Thyroid gland (tissue), 4 donors: ENCODE data around the gene DMRTB1. TPM values are rescaled to one million over a fixed set of nuclear protein-coding genes. Genes with fewer than 3 reads are reported as not detected.

Source experiments
- DNase-seq, 2 donors: peaks; one replicate each; pipeline ENCODE4 v3.0.0-alpha.2; 2019
- H3K27ac ChIP-seq, 3 donors: fragments of 200-600 bp; sonication (generic); 1 replicate in 2 of 3; 2 replicates in 1 of 3; pipeline ENCODE4 v1.5.1; 2016 to 2019; ENCODE audit warnings: mild to moderate bottlenecking in 1 of 3, moderate library complexity in 1 of 3
- H3K27me3 ChIP-seq: fragments of 200-600 bp; sonication (generic); one replicate; pipeline ENCODE4 v1.5.1; 2019
- H3K36me3 ChIP-seq, 2 donors: fragments of 200-600 bp; sonication (generic); one replicate each; pipeline ENCODE4 v1.5.1; 2016 to 2019
- H3K4me1 ChIP-seq, 2 donors: fragments of 200-600 bp; sonication (generic); one replicate each; pipeline ENCODE4 v1.5.1; 2017 to 2019
- H3K4me3 ChIP-seq, 3 donors: fragments of 200-600 bp; sonication (generic); replicated peaks in 1 of 3; 1 replicate in 2 of 3; 2 replicates in 1 of 3; pipeline ENCODE4 v1.5.1; 2016; ENCODE audit warnings: mild to moderate bottlenecking in 1 of 3
- H3K9me3 ChIP-seq: fragments of 200-600 bp; sonication (generic); one replicate; pipeline ENCODE4 v1.5.1; 2017
- CTCF ChIP-seq, 6 experiments: fragments of 200-600 bp in 3 of 6; fragments of 450-650 bp in 3 of 6; sonication (generic) in 3 of 6; IDR thresholded peaks; one replicate each; pipeline ENCODE4 v1.5.1; 2016 to 2019; ENCODE audit warnings: antibody characterized with exemption in 6 of 6, mild to moderate bottlenecking in 2 of 6, inconsistent platforms in 1 of 6, moderate library complexity in 1 of 6
- POLR2A ChIP-seq, 2 donors: fragments of 450-650 bp; IDR thresholded peaks; one replicate each; pipeline ENCODE4 v1.6.1; 2017; ENCODE audit warnings: antibody characterized with exemption in 2 of 2, mild to moderate bottlenecking in 2 of 2, moderate library complexity in 1 of 2
- WGBS, 2 donors: methylation state at CpG; one replicate each; pipeline ENCODE4 v1.1.5; 2017; 5-methylcytosine and 5-hydroxymethylcytosine counted together
- intact Hi-C: fragments of 100-400 bp; cut with DNase I; formaldehyde crosslinking; loops from one replicate; pipeline ENCODE4 v1.15.1; 2023
- total RNA-seq, 4 donors: library from RNA; depleted of rRNA; stranded (reverse); fragments of >200 nt; gene quantifications; one replicate each; pipeline ENCODE4 v1.2.3, GENCODE V29; 2016

The DMRTB1 gene
- total RNA-seq, 4 donors from 2014 or later = 0.27 TPM; not detected in 3

GRCh38 chr1:53484705-53485477, 25.7 kb downstream of the DMRTB1 start:
- 76 to 78% methylated on average over 12 to 14 of the region's 19 CpGs for WGBS, 2 donors
- Histone ChIP-seq H3K9me3 (no peaks in the 10 kb centered on the region), H3K4me1 (no peaks in the 10 kb centered on the region), H3K4me3 (no peak overlapping the region), H3K27ac (no peak overlapping the region), H3K27me3 (no peaks in the 10 kb centered on the region), H3K36me3 (no peaks in the 10 kb centered on the region)
- TF ChIP-seq POLR2A (IDR thresholded peaks at IDR 0.05) (no peak), CTCF (IDR thresholded peaks at IDR 0.05) (no peak)
- DNase-seq = no peak
- intact Hi-C loops = loop anchor here (2.0 to 5.0 kb wide), 2 partner anchors 197 to 268 kb away; no protein-coding TSS in a partner anchor

GRCh38 chr1:53485478-53486394, 26.5 kb downstream of the DMRTB1 start:
- intact Hi-C loops = loop anchor here (2.0 kb wide), 1 partner anchor 267 kb away; no protein-coding TSS in a partner anchor
- Histone ChIP-seq H3K4me3 (no peak overlapping the region), H3K36me3 (no peaks in the 10 kb centered on the region), H3K27me3 (no peaks in the 10 kb centered on the region), H3K27ac (no peak overlapping the region), H3K4me1 (no peaks in the 10 kb centered on the region), H3K9me3 (no peaks in the 10 kb centered on the region)
- TF ChIP-seq POLR2A (IDR thresholded peaks at IDR 0.05) = no peak
- TF ChIP-seq CTCF (IDR thresholded peaks at IDR 0.05) = peak; percentile 68 to 83 (median 80)
- DNase-seq = peak; percentile 83
- WGBS, 2 donors = 4 to 28% methylated on average over 15 to 18 of the region's 27 CpGs

- no peak overlapping the region for H3K27ac ChIP-seq
- H3K4me1 ChIP-seq = no peaks in the 10 kb centered on the region
- intact Hi-C loops = no loop called here
- no peaks in the 10 kb centered on the region for H3K27me3 ChIP-seq
- no peak for DNase-seq
- 75 to 82% methylated on average over 8 to 9 of the region's 9 CpGs for WGBS, 2 donors
- H3K36me3 ChIP-seq = no peaks in the 10 kb centered on the region
- no peak for TF ChIP-seq POLR2A (IDR thresholded peaks at IDR 0.05)
- no peak for TF ChIP-seq CTCF (IDR thresholded peaks at IDR 0.05)
- no peaks in the 10 kb centered on the region for H3K9me3 ChIP-seq
- no peak overlapping the region for H3K4me3 ChIP-seq
Measured at GRCh38 chr1:53486395-53487026, 27.3 kb downstream of the DMRTB1 start.

- Histone ChIP-seq H3K36me3 (no peaks in the 10 kb centered on the region), H3K4me1 (no peaks in the 10 kb centered on the region), H3K9me3 (no peaks in the 10 kb centered on the region), H3K4me3 (no peak overlapping the region), H3K27me3 (no peaks in the 10 kb centered on the region), H3K27ac (no peak overlapping the region)
- no peak for TF ChIP-seq POLR2A (IDR thresholded peaks at IDR 0.05)
- no peak for TF ChIP-seq CTCF (IDR thresholded peaks at IDR 0.05)
- intact Hi-C loops = no loop called here
- WGBS, 2 donors = 61 to 63% methylated on average over 3 of the region's 3 CpGs
- no peak for DNase-seq
Measured at GRCh38 chr1:53490351-53490750, 31.2 kb downstream of the DMRTB1 start.
